Lower lobe of right lung (tissue), 2 donors: ENCODE measurements around the gene LUZP1. TPM values are rescaled to one million over a fixed set of nuclear protein-coding genes. Genes with fewer than 3 reads are reported as not detected.

Experiments used
- ATAC-seq, 2 donors: fragments of 200-7000 bp; cut with Tn5 transposase; one replicate each; pipeline ENCODE4 v1.9.1; 2020 to 2022; ENCODE audit warnings: mild to moderate bottlenecking in 2 of 2, moderate library complexity in 2 of 2
- DNase-seq: peaks from one replicate; pipeline ENCODE4 v3.0.0-alpha.2; 2020
- H3K27ac ChIP-seq: fragments of 200-600 bp; one replicate; pipeline ENCODE4 v1.8.0; 2022
- H3K27me3 ChIP-seq: fragments of 200-600 bp; one replicate; pipeline ENCODE4 v1.8.0; 2022; ENCODE audit warnings: low read depth
- H3K36me3 ChIP-seq: fragments of 200-600 bp; one replicate; pipeline ENCODE4 v1.8.0; 2022; ENCODE audit warnings: mild to moderate bottlenecking
- H3K4me1 ChIP-seq: fragments of 200-600 bp; one replicate; pipeline ENCODE4 v1.8.0; 2022
- H3K4me3 ChIP-seq: fragments of 200-600 bp; one replicate; pipeline ENCODE4 v1.8.0; 2022; ENCODE audit warnings: mild to moderate bottlenecking
- H3K9me3 ChIP-seq: fragments of 200-600 bp; one replicate; pipeline ENCODE4 v1.8.0; 2022
- CTCF ChIP-seq: fragments of 200-600 bp; IDR thresholded peaks from one replicate; pipeline ENCODE4 v1.8.0; 2022; ENCODE audit warnings: antibody characterized with exemption, mild to moderate bottlenecking
- intact Hi-C: fragments of 100-400 bp; cut with DNase I; formaldehyde crosslinking; loops from one replicate; pipeline ENCODE4 v1.11.0; 2022
- total RNA-seq: library from RNA; stranded (reverse); fragmentation: NEBNext Ultra II Directional; extraction: Animal tissue kit (Norgen Biotek cat#: 25700); gene quantifications from one replicate; pipeline ENCODE4 v1.2.1, GENCODE V29; 2021
- donor health status: DM: no; HTN: yes; CAD: no; lungs with severe emphysema.

LUZP1 gene
- total RNA-seq, 1 donor from 2014 or later, result 32.5 TPM

GRCh38 chr1:23098463-23099170, 70.0 kb downstream of the LUZP1 start:
- intact Hi-C loops, result loop anchor here (5.0 kb wide), 1 partner anchor 84 kb away; no protein-coding TSS in a partner anchor
- Histone ChIP-seq H3K27ac (no peak overlapping the region), H3K4me1 (peaks cover 51% of the 10 kb centered on the region), H3K4me3 (no peak overlapping the region), H3K9me3 (no peaks in the 10 kb centered on the region), H3K27me3 (no peaks in the 10 kb centered on the region), H3K36me3 (peaks cover 8% of the 10 kb centered on the region)
- no peak for DNase-seq
- peak; percentile 88 for TF ChIP-seq CTCF
- peak; percentile 79 to 84 for ATAC-seq

- H3K4me3 ChIP-seq, result no peak overlapping the region
- H3K27me3 ChIP-seq, result no peaks in the 10 kb centered on the region
- DNase-seq (no peak), ATAC-seq (no peak)
- H3K4me1 ChIP-seq, result peaks cover 40% of the 10 kb centered on the region
- H3K9me3 ChIP-seq, result no peaks in the 10 kb centered on the region
- TF ChIP-seq CTCF, result no peak
- H3K36me3 ChIP-seq, result peaks cover 21% of the 10 kb centered on the region
- H3K27ac ChIP-seq, result no peak overlapping the region
- intact Hi-C loops, result loop anchor here (5.0 kb wide), 1 partner anchor 85 kb away; no protein-coding TSS in a partner anchor
Measured at GRCh38 chr1:23097316-23097715, 71.3 kb downstream of the LUZP1 start.

- intact Hi-C loops, result no loop called here
Measured at GRCh38 chr1:23092447-23092846, 76.2 kb downstream of the LUZP1 start.

GRCh38 chr1:23091545-23091944, 77.1 kb downstream of the LUZP1 start:
- H3K4me3 ChIP-seq, result no peak overlapping the region
- no peaks in the 10 kb centered on the region for H3K4me1 ChIP-seq
- intact Hi-C loops, result no loop called here
- ATAC-seq (no peak), DNase-seq (no peak)
- no peak overlapping the region for H3K27ac ChIP-seq
- H3K36me3 ChIP-seq, result peaks cover 65% of the 10 kb centered on the region
- H3K27me3 ChIP-seq, result no peaks in the 10 kb centered on the region
- no peak for TF ChIP-seq CTCF
- H3K9me3 ChIP-seq, result no peaks in the 10 kb centered on the region

More at GRCh38 chr1:23092447-23092846, 76.2 kb downstream of the LUZP1 start:
- peak in 1 of 2 donors; percentile 25 for ATAC-seq
- no peak overlapping the region for H3K27ac ChIP-seq
- peaks cover 56% of the 10 kb centered on the region for H3K36me3 ChIP-seq
- H3K4me1 ChIP-seq, result no peaks in the 10 kb centered on the region
- no peak overlapping the region for H3K4me3 ChIP-seq
- DNase-seq, result no peak
- no peaks in the 10 kb centered on the region for H3K27me3 ChIP-seq
- no peak for TF ChIP-seq CTCF
- no peaks in the 10 kb centered on the region for H3K9me3 ChIP-seq

GRCh38 chr1:23090056-23090455, 78.6 kb downstream of the LUZP1 start:
- DNase-seq (no peak), ATAC-seq (no peak)
- H3K36me3 ChIP-seq, result peaks cover 80% of the 10 kb centered on the region
- H3K4me3 ChIP-seq, result no peak overlapping the region
- H3K27ac ChIP-seq, result no peak overlapping the region
- H3K4me1 ChIP-seq, result no peaks in the 10 kb centered on the region
- no peak for TF ChIP-seq CTCF
- no peaks in the 10 kb centered on the region for H3K9me3 ChIP-seq
- H3K27me3 ChIP-seq, result no peaks in the 10 kb centered on the region
- intact Hi-C loops, result no loop called here
